A549 (cell line): ENCODE data around the gene PRKAG2. TPM values are rescaled to one million over a fixed set of nuclear protein-coding genes. Genes with fewer than 3 reads are reported as not detected.

Experiments
- ATAC-seq, 2 experiments: fragments of 200-7000 bp in 1 of 2; fragments of >200 bp in 1 of 2; cut with Nextera tagmentation in 1 of 2; cut with Tn5 transposase in 1 of 2; 3 replicates each; pipeline versions ENCODE4 v1.8.0 to v1.9.1; 2018 to 2020; ENCODE audit warnings: mild to moderate bottlenecking in 1 of 2, moderate library complexity in 1 of 2
- CTCF ChIA-PET: fragments of 300-600 bp; sonication (Branson Sonifier 250); formaldehyde crosslinking; extraction: SDS; loops from one replicate; lab custom pipeline; 2021; ENCODE audit warnings: antibody characterized with exemption, inconsistent platforms; lab: Yijun Ruan, JAX
- POLR2A ChIA-PET: fragments of 350-600 bp; formaldehyde crosslinking; extraction: SDS; loops from one replicate; lab custom pipeline; 2021; ENCODE audit warnings: antibody characterized with exemption, inconsistent platforms; lab: Yijun Ruan, JAX
- DNase-seq, 2 experiments: peaks; one replicate each; pipeline versions ENCODE4 v3.0.0 to v3.0.0-alpha.2; 2011 to 2016; ENCODE audit warnings: low read depth in 1 of 2, low spot score in 1 of 2
- FAIRE-seq: peaks from 2 replicates; lab custom pipeline; 2011; peaks lifted over from hg19 to GRCh38; lab: Jason Lieb, UNC
- H3K27ac ChIP-seq, 2 experiments: fragments of >200 bp; sonication (Bioruptor Twin); formaldehyde crosslinking; 3 replicates each; pipeline ENCODE4 v1.5.1; 2016 to 2017
- H3K4me1 ChIP-seq: fragments of >200 bp; sonication (Bioruptor Twin); formaldehyde crosslinking; 3 replicates; pipeline ENCODE4 v1.6.1; 2016
- H3K4me2 ChIP-seq: fragments of >200 bp; sonication (Bioruptor Twin); formaldehyde crosslinking; 3 replicates; pipeline ENCODE4 v1.6.1; 2016
- H3K4me3 ChIP-seq: fragments of >200 bp; sonication (Bioruptor Twin); formaldehyde crosslinking; 3 replicates; pipeline ENCODE4 v1.5.1; 2016
- H3K9me3 ChIP-seq: fragments of >200 bp; sonication (Bioruptor Twin); formaldehyde crosslinking; 3 replicates; pipeline ENCODE4 v1.6.1; 2016
- CBX2 ChIP-seq: fragments of 200-600 bp; sonication (generic); IDR thresholded peaks from 2 replicates; pipeline ENCODE4 v1.6.1; 2016; ENCODE audit warnings: low read depth, mild to moderate bottlenecking, borderline replicate concordance
- EHF ChIP-seq: fragments of 250-450 bp; sonication (Bioruptor Pico); IDR thresholded peaks from 2 replicates; pipeline ENCODE4 v1.5.0; 2020; ENCODE audit warnings: mild to moderate bottlenecking
- EP300 ChIP-seq, 2 experiments: fragments of >200 bp; sonication (Bioruptor Twin); formaldehyde crosslinking; IDR thresholded peaks; 2 replicates in 1 of 2; 3 replicates in 1 of 2; pipeline ENCODE4 v1.6.1; 2016 to 2017
- FOSL2 ChIP-seq, 2 experiments: fragments of 450-650 bp in 1 of 2; fragments of >200 bp in 1 of 2; sonication (Bioruptor Twin) in 1 of 2; formaldehyde crosslinking; IDR thresholded peaks; 2 replicates each; pipeline versions ENCODE4 v1.5.0 to v1.6.1; 2016 to 2020; ENCODE audit warnings: mild to moderate bottlenecking in 1 of 2, moderate library complexity in 1 of 2
- HDAC2 ChIP-seq: fragments of 200-600 bp; sonication (generic); IDR thresholded peaks from 2 replicates; pipeline ENCODE4 v1.6.1; 2016
- HES2 ChIP-seq: fragments of >200 bp; sonication (Bioruptor Twin); formaldehyde crosslinking; IDR thresholded peaks from 2 replicates; pipeline ENCODE4 v1.6.1; 2016
- HEYL ChIP-seq: fragments of 250-450 bp; sonication (Bioruptor Pico); IDR thresholded peaks from 2 replicates; pipeline ENCODE4 v1.8.0; 2021; ENCODE audit warnings: mild to moderate bottlenecking, moderate library complexity
- HOXB5 ChIP-seq: fragments of 250-450 bp; sonication (Bioruptor Pico); IDR thresholded peaks from 2 replicates; pipeline ENCODE4 v1.5.0; 2020; ENCODE audit warnings: mild to moderate bottlenecking, moderate library complexity
- JUN ChIP-seq, 2 experiments: fragments of >200 bp; sonication (Bioruptor Twin); formaldehyde crosslinking; IDR thresholded peaks; 2 replicates in 1 of 2; 3 replicates in 1 of 2; pipeline ENCODE4 v1.6.1; 2016 to 2017
- KDM5A ChIP-seq: fragments of 200-600 bp; sonication (generic); IDR thresholded peaks from 2 replicates; pipeline ENCODE4 v1.6.1; 2016; ENCODE audit warnings: antibody characterized with exemption, mild to moderate bottlenecking
- MAFK ChIP-seq: fragments of 450-650 bp; IDR thresholded peaks from 2 replicates; pipeline ENCODE4 v1.6.1; 2014; ENCODE audit not compliant: partially characterized antibody
- MYC ChIP-seq: IDR thresholded peaks from 2 replicates; pipeline ENCODE4 v1.6.1; 2012; ENCODE audit warnings: mild to moderate bottlenecking, inconsistent platforms, low read length, improper control_type of control experiment, borderline replicate concordance
- NR3C1 ChIP-seq: fragments of >200 bp; sonication (Bioruptor Twin); formaldehyde crosslinking; IDR thresholded peaks from 3 replicates; pipeline ENCODE4 v1.6.1; 2017
- PBX3 ChIP-seq: IDR thresholded peaks from 2 replicates; pipeline ENCODE4 v1.6.1; 2012
- POLR2AphosphoS2 ChIP-seq: conservative IDR thresholded peaks from 2 replicates; pipeline ENCODE4 v1.6.1; 2012; ENCODE audit warnings: low read length, improper control_type of control experiment, inconsistent platforms
- RARB ChIP-seq: fragments of 250-450 bp; sonication (Bioruptor Pico); IDR thresholded peaks from 2 replicates; pipeline ENCODE4 v1.8.0; 2021; ENCODE audit warnings: mild to moderate bottlenecking, moderate library complexity
- RCOR1 ChIP-seq: fragments of 150-350 bp; IDR thresholded peaks from 2 replicates; pipeline ENCODE4 v1.6.1; 2014; ENCODE audit warnings: antibody characterized with exemption, low read length, low read depth
- RNF2 ChIP-seq: fragments of 200-600 bp; sonication (generic); IDR thresholded peaks from 2 replicates; pipeline ENCODE4 v1.6.1; 2016; ENCODE audit warnings: low read depth, mild to moderate bottlenecking, antibody characterized with exemption, moderate library complexity, borderline replicate concordance
- SMC3 ChIP-seq: fragments of >200 bp; sonication (Bioruptor Twin); formaldehyde crosslinking; IDR thresholded peaks from 3 replicates; pipeline ENCODE4 v1.6.1; 2018; ENCODE audit warnings: inconsistent platforms
- SREBF2 ChIP-seq: fragments of 450-650 bp; IDR thresholded peaks from 2 replicates; pipeline ENCODE4 v1.6.1; 2014; ENCODE audit warnings: mild to moderate bottlenecking, moderate library complexity
- TFCP2L1 ChIP-seq: fragments of 250-450 bp; sonication (Bioruptor Pico); IDR thresholded peaks from 2 replicates; pipeline ENCODE4 v1.5.0; 2021; ENCODE audit warnings: mild to moderate bottlenecking
- ZNF302 ChIP-seq: fragments of 250-450 bp; sonication (Bioruptor Pico); IDR thresholded peaks from 2 replicates; pipeline ENCODE4 v1.9.0; 2021; ENCODE audit warnings: inconsistent platforms, mild to moderate bottlenecking, moderate library complexity
- WGBS: methylation state at CpG from one replicate; pipeline ENCODE4 v1.1.6; 2017; ENCODE audit errors: missing lambda C conversion rate; 5-methylcytosine and 5-hydroxymethylcytosine counted together
- polyA plus RNA-seq, 4 experiments: library from polyadenylated mRNA; depleted of rRNA in 3 of 4; stranded (reverse); fragments of >200 nt; fragmentation: RNase III in 1 of 4; extraction: RNeasy Plus Mini Kit Qiagen cat#74134 plus additional on column Dnase treatment in 1 of 4; gene quantifications; 2 replicates in 3 of 4; 3 replicates in 1 of 4; pipeline ENCODE4 v1.2.3, GENCODE V29; 2011 to 2017
- TF ChIP-seq, protein P1 (sequence below): fragments of 150-350 bp; IDR thresholded peaks from 2 replicates; pipeline ENCODE4 v1.6.1; 2014; ENCODE audit warnings: low read depth, mild to moderate bottlenecking, low read length
- TF ChIP-seq, protein P2 (sequence below): fragments of >200 bp; sonication (Bioruptor Twin); formaldehyde crosslinking; IDR thresholded peaks from 3 replicates; pipeline ENCODE4 v1.5.1; 2016
- TF ChIP-seq, protein P3 (sequence below): fragments of 200-600 bp; sonication (generic); IDR thresholded peaks from 2 replicates; pipeline ENCODE4 v1.6.1; 2016; ENCODE audit warnings: antibody characterized with exemption, mild to moderate bottlenecking, moderate library complexity
- TF ChIP-seq, protein P4 (sequence below): IDR thresholded peaks from 2 replicates; pipeline ENCODE4 v1.6.1; 2012
- TF ChIP-seq, protein P5 (sequence below): fragments of >200 bp; sonication (Bioruptor Twin); formaldehyde crosslinking; IDR thresholded peaks from 3 replicates; pipeline ENCODE4 v1.6.1; 2016
- TF ChIP-seq, protein P6 (sequence below): fragments of 450-650 bp; IDR thresholded peaks from 2 replicates; pipeline ENCODE4 v1.6.1; 2014; ENCODE audit warnings: antibody characterized with exemption

Gene PRKAG2
- polyA plus RNA-seq, 2 of the 4 experiments (the other 2 are of a cell fraction): 26.5 to 31.7 TPM

GRCh38 chr7:151647874-151648273 lies 229.0 kb downstream of the PRKAG2 start:
- ATAC-seq (no peak), DNase-seq (no peak), FAIRE-seq (no peak)
- no peak for TF ChIP-seq MYC
- no peak for TF ChIP-seq SREBF2
- TF ChIP-seq KDM5A: no peak
- TF ChIP-seq HDAC2: no peak
- TF ChIP-seq SMC3: no peak
- TF ChIP-seq MAFK: no peak
- TF ChIP-seq RARB (CRISPR knock-in tag): no peak
- no peak for TF ChIP-seq POLR2AphosphoS2
- TF ChIP-seq EP300 (IDR thresholded peaks at IDR 0.05): no peak
- TF ChIP-seq, protein P1, sequence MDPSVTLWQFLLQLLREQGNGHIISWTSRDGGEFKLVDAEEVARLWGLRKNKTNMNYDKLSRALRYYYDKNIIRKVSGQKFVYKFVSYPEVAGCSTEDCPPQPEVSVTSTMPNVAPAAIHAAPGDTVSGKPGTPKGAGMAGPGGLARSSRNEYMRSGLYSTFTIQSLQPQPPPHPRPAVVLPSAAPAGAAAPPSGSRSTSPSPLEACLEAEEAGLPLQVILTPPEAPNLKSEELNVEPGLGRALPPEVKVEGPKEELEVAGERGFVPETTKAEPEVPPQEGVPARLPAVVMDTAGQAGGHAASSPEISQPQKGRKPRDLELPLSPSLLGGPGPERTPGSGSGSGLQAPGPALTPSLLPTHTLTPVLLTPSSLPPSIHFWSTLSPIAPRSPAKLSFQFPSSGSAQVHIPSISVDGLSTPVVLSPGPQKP: no peak
- no peak for TF ChIP-seq RNF2
- TF ChIP-seq, protein P2, sequence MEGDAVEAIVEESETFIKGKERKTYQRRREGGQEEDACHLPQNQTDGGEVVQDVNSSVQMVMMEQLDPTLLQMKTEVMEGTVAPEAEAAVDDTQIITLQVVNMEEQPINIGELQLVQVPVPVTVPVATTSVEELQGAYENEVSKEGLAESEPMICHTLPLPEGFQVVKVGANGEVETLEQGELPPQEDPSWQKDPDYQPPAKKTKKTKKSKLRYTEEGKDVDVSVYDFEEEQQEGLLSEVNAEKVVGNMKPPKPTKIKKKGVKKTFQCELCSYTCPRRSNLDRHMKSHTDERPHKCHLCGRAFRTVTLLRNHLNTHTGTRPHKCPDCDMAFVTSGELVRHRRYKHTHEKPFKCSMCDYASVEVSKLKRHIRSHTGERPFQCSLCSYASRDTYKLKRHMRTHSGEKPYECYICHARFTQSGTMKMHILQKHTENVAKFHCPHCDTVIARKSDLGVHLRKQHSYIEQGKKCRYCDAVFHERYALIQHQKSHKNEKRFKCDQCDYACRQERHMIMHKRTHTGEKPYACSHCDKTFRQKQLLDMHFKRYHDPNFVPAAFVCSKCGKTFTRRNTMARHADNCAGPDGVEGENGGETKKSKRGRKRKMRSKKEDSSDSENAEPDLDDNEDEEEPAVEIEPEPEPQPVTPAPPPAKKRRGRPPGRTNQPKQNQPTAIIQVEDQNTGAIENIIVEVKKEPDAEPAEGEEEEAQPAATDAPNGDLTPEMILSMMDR: no peak
- no peak for TF ChIP-seq JUN (IDR thresholded peaks at IDR 0.05)
- TF ChIP-seq, protein P3, sequence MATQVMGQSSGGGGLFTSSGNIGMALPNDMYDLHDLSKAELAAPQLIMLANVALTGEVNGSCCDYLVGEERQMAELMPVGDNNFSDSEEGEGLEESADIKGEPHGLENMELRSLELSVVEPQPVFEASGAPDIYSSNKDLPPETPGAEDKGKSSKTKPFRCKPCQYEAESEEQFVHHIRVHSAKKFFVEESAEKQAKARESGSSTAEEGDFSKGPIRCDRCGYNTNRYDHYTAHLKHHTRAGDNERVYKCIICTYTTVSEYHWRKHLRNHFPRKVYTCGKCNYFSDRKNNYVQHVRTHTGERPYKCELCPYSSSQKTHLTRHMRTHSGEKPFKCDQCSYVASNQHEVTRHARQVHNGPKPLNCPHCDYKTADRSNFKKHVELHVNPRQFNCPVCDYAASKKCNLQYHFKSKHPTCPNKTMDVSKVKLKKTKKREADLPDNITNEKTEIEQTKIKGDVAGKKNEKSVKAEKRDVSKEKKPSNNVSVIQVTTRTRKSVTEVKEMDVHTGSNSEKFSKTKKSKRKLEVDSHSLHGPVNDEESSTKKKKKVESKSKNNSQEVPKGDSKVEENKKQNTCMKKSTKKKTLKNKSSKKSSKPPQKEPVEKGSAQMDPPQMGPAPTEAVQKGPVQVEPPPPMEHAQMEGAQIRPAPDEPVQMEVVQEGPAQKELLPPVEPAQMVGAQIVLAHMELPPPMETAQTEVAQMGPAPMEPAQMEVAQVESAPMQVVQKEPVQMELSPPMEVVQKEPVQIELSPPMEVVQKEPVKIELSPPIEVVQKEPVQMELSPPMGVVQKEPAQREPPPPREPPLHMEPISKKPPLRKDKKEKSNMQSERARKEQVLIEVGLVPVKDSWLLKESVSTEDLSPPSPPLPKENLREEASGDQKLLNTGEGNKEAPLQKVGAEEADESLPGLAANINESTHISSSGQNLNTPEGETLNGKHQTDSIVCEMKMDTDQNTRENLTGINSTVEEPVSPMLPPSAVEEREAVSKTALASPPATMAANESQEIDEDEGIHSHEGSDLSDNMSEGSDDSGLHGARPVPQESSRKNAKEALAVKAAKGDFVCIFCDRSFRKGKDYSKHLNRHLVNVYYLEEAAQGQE: no peak
- TF ChIP-seq RCOR1: no peak
- TF ChIP-seq, protein P4, sequence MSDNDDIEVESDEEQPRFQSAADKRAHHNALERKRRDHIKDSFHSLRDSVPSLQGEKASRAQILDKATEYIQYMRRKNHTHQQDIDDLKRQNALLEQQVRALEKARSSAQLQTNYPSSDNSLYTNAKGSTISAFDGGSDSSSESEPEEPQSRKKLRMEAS: no peak
- TF ChIP-seq EHF (CRISPR knock-in tag): no peak
- peaks cover 23% of the 10 kb centered on the region for H3K4me1 ChIP-seq
- no peak overlapping the region for H3K4me3 ChIP-seq
- CTCF ChIA-PET: interaction anchor here (1.1 kb wide), 1 partner anchor 13 kb away, joined by 3 read pairs; no protein-coding TSS in a partner anchor
- POLR2A ChIA-PET: no interaction called here
- no peak overlapping the region for H3K27ac ChIP-seq
- peaks cover 6% of the 10 kb centered on the region; the same call in 1 of the 3 replicates for H3K9me3 ChIP-seq
- no peak overlapping the region for H3K4me2 ChIP-seq
- 79% methylated on average over 3 of the region's 3 CpGs for WGBS

GRCh38 chr7:151647006-151647405 lies 229.9 kb downstream of the PRKAG2 start:
- FAIRE-seq: no peak
- DNase-seq: no peak
- 67% methylated on average over 5 of the region's 5 CpGs for WGBS
- Histone ChIP-seq H3K27ac (no peak overlapping the region), H3K4me3 (no peak overlapping the region), H3K9me3 (peaks cover 6% of the 10 kb centered on the region; the same call in 1 of the 3 replicates), H3K4me1 (peaks cover 21% of the 10 kb centered on the region), H3K4me2 (no peak overlapping the region)
- CTCF ChIA-PET: interaction anchor here (1.4 kb wide), 1 partner anchor 21 kb away, joined by 6 read pairs; no protein-coding TSS in a partner anchor
- no peak for ATAC-seq
- POLR2A ChIA-PET: no interaction called here
- TF ChIP-seq TFCP2L1 (CRISPR knock-in tag) (no peak), HEYL (no peak), ZNF302 (CRISPR knock-in tag) (no peak), FOSL2 (IDR thresholded peaks at IDR 0.05) (no peak), FOSL2 (CRISPR knock-in tag; IDR thresholded peaks at IDR 0.05) (no peak), HOXB5 (CRISPR knock-in tag) (no peak), MAFK (no peak), NR3C1 (no peak), CBX2 (no peak), HES2 (no peak), PBX3 (no peak)
- TF ChIP-seq, protein P5, sequence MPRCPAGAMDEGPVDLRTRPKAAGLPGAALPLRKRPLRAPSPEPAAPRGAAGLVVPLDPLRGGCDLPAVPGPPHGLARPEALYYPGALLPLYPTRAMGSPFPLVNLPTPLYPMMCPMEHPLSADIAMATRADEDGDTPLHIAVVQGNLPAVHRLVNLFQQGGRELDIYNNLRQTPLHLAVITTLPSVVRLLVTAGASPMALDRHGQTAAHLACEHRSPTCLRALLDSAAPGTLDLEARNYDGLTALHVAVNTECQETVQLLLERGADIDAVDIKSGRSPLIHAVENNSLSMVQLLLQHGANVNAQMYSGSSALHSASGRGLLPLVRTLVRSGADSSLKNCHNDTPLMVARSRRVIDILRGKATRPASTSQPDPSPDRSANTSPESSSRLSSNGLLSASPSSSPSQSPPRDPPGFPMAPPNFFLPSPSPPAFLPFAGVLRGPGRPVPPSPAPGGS: no peak
- TF ChIP-seq, protein P4: no peak
- TF ChIP-seq, protein P6, sequence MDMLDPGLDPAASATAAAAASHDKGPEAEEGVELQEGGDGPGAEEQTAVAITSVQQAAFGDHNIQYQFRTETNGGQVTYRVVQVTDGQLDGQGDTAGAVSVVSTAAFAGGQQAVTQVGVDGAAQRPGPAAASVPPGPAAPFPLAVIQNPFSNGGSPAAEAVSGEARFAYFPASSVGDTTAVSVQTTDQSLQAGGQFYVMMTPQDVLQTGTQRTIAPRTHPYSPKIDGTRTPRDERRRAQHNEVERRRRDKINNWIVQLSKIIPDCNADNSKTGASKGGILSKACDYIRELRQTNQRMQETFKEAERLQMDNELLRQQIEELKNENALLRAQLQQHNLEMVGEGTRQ: no peak
